ENCODE results near the gene TMEM145.

The TMEM145 gene

GRCh38 chr19:42292042-42292960, 20.8 kb upstream of the TMEM145 start:
- no peak for TF ChIP-seq CTCF (IDR thresholded peaks at IDR 0.05; ENCODE audit: extremely low read depth, insufficient read depth, missing control alignments)
- in situ Hi-C loops (cut with MboI; ENCODE audit: low pct_unique_long_range_greater_than_20kb, low sequenced_read_pairs, unreplicated experiment) = loop anchor here (25.0 kb wide), 1 partner anchor 180 kb away; no protein-coding TSS in a partner anchor
- DNase-seq (ENCODE audit: low spot score) = no peak

DNA sequence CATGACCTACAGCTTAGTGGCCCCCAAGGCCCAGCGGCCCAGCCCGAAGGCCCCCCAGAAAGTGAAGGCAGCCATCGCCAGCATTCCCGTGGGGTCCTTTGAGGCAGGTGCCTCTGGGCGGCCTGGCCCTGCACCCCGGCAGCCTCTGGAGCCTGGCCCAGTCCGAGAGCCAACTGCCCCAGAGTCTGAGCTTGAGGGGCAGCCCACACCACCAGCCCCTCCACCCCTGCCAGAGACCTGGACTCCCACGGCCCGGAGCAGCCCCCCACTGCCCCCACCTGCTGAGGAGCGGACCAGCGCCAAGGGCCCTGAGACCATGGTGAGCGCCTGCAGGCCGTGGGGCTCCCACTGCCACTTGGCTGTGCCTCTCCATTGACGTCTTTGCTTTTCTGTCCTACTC, 20.1 kb upstream of the TMEM145 start:
- in situ Hi-C loops (cut with MboI; ENCODE audit: low pct_unique_long_range_greater_than_20kb, low sequenced_read_pairs, unreplicated experiment) = loop anchor here (25.0 kb wide), 1 partner anchor 181 kb away; no protein-coding TSS in a partner anchor
- no peak for DNase-seq (ENCODE audit: low spot score)
- TF ChIP-seq CTCF (IDR thresholded peaks at IDR 0.05; ENCODE audit: extremely low read depth, insufficient read depth, missing control alignments) = no peak

DNA sequence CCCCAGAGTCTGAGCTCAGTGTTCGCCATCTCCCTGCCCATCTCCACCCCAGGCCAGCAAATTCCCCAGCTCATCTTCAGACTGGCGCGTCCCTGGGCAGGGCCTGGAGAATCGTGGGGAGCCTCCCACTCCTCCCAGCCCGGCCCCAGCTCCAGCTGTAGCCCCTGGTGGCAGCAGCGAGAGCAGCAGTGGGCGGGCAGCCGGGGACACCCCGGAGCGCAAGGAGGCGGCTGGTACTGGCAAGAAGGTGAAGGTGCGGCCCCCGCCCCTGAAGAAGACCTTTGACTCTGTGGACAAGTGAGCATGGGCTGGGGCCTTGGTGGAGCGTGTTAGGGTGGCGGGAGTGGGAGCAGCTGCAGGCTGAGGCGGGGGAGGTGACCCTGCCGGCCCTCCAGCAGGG, 19.6 kb upstream of the TMEM145 start:
- in situ Hi-C loops (cut with MboI; ENCODE audit: low pct_unique_long_range_greater_than_20kb, low sequenced_read_pairs, unreplicated experiment) = loop anchor here (25.0 kb wide), 1 partner anchor 181 kb away; no protein-coding TSS in a partner anchor
- no peak for DNase-seq (ENCODE audit: low spot score)
- no peak for TF ChIP-seq CTCF (IDR thresholded peaks at IDR 0.05; ENCODE audit: extremely low read depth, insufficient read depth, missing control alignments)

DNA sequence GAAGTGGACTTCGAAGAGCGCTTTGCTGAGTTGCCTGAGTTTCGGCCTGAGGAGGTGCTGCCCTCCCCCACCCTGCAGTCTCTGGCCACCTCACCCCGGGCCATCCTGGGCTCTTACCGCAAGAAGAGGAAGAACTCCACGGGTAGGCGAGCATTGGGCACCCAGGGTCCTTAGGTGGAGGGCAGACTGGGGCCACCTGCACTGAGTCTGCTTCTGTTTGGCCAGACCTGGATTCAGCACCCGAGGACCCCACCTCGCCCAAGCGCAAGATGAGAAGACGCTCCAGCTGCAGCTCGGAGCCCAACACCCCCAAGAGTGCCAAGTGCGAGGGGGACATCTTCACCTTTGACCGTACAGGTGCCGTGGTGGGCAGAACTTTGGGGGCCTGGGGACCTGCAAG, 19.2 kb upstream of the TMEM145 start:
- in situ Hi-C loops (cut with MboI; ENCODE audit: low pct_unique_long_range_greater_than_20kb, low sequenced_read_pairs, unreplicated experiment) = loop anchor here (25.0 kb wide), 1 partner anchor 182 kb away; no protein-coding TSS in a partner anchor
- no peak for DNase-seq (ENCODE audit: low spot score)
- TF ChIP-seq CTCF (IDR thresholded peaks at IDR 0.05; ENCODE audit: extremely low read depth, insufficient read depth, missing control alignments) = no peak

- TF ChIP-seq CTCF (IDR thresholded peaks at IDR 0.05; ENCODE audit: extremely low read depth, insufficient read depth, missing control alignments) = no peak
- in situ Hi-C loops (cut with MboI; ENCODE audit: low pct_unique_long_range_greater_than_20kb, low sequenced_read_pairs, unreplicated experiment) = loop anchor here (25.0 kb wide), 1 partner anchor 182 kb away; no protein-coding TSS in a partner anchor
These were observed 18.5 kb upstream of the TMEM145 start for GRCh38 chr19:42294471-42295137.

DNA sequence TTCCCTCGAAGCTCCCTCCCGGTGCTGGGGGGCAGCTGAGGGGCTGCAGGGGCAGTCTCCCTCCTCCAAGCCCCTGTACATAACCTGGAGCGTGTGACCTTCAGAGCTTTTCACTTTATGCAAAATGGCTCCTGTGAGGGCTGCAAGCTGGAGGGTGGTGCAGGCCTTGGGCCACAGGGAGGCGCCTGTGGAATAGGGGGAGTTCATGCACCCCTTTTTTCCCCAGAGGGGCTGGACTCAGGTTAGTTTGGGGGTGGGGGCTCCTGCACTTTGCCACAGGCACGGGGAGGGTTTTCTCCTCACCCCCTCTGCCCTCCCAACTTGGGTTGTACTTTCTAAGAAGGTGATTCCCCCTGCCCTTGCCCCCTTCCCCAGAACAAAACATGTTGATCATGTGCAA, 17.8 kb upstream of the TMEM145 start:
- peak; percentile 6 for TF ChIP-seq CTCF (IDR thresholded peaks at IDR 0.05; ENCODE audit: extremely low read depth, insufficient read depth, missing control alignments)
- no peak for DNase-seq (ENCODE audit: low spot score)
- in situ Hi-C loops (cut with MboI; ENCODE audit: low pct_unique_long_range_greater_than_20kb, low sequenced_read_pairs, unreplicated experiment) = loop anchor here (25.0 kb wide), 1 partner anchor 183 kb away; no protein-coding TSS in a partner anchor

More at GRCh38 chr19:42294471-42295137, 18.5 kb upstream of the TMEM145 start:
- DNase-seq (ENCODE audit: low spot score) = no peak
